CD8-positive, alpha-beta memory T cell (primary cell): Measurements from ENCODE around the gene QPCT. TPM values are rescaled to one million over a fixed set of nuclear protein-coding genes. Genes with fewer than 3 reads are reported as not detected.

Source experiments
- CTCF ChIA-PET: fragments of 350-600 bp; sonication (Branson Sonifier 250); formaldehyde crosslinking; loops from one replicate; lab custom pipeline; 2021; ENCODE audit warnings: antibody characterized with exemption; lab: Charles Lee
- POLR2A ChIA-PET: fragments of 350-600 bp; sonication (Branson Sonifier 250); formaldehyde crosslinking; loops from one replicate; lab custom pipeline; 2021; ENCODE audit warnings: antibody characterized with exemption; lab: Charles Lee
- DNase-seq, 5 donors: peaks; one replicate each; pipeline versions ENCODE4 v3.0.0 to v3.0.0-alpha.2; 2020 to 2022; ENCODE audit warnings: mixed read lengths in 1 of 5
- H3K27ac ChIP-seq: one replicate; pipeline ENCODE4 v1.7.0; 2013; ENCODE audit warnings: low read depth, mild to moderate bottlenecking, low read length, moderate library complexity
- H3K27me3 ChIP-seq: 2 replicates; pipeline ENCODE4 v1.7.0; 2013; ENCODE audit warnings: low read length, mild to moderate bottlenecking; ENCODE audit not compliant: insufficient read depth, poor library complexity, severe bottlenecking
- H3K36me3 ChIP-seq: 2 replicates; pipeline ENCODE4 v1.7.0; 2013; ENCODE audit warnings: mild to moderate bottlenecking, low read length, moderate library complexity; ENCODE audit not compliant: insufficient read depth
- H3K4me1 ChIP-seq: 2 replicates; pipeline ENCODE4 v1.7.0; 2013; ENCODE audit warnings: mild to moderate bottlenecking, low read length, moderate library complexity; ENCODE audit not compliant: insufficient read depth
- H3K4me3 ChIP-seq: 2 replicates; pipeline ENCODE4 v1.7.0; 2013; ENCODE audit warnings: mild to moderate bottlenecking, low read length
- H3K9me3 ChIP-seq: 2 replicates; pipeline ENCODE4 v1.7.0; 2013; ENCODE audit warnings: mild to moderate bottlenecking, low read length
- H3K27ac Mint-ChIP-seq, 8 donors: one replicate each; pipeline ENCODE4 v1.8.0; 2020 to 2021; ENCODE audit warnings: mixed read lengths in 8 of 8, mild to moderate bottlenecking in 6 of 8, inconsistent platforms in 3 of 8, moderate library complexity in 3 of 8
- H3K27me3 Mint-ChIP-seq, 2 donors: one replicate each; pipeline ENCODE4 v1.8.0; 2020 to 2021; ENCODE audit warnings: mixed read lengths in 2 of 2, mild to moderate bottlenecking in 1 of 2, moderate library complexity in 1 of 2
- H3K36me3 Mint-ChIP-seq, 3 donors: one replicate each; pipeline ENCODE4 v1.8.0; 2020 to 2021; ENCODE audit warnings: mixed read lengths in 3 of 3, inconsistent platforms in 1 of 3, mild to moderate bottlenecking in 1 of 3
- H3K4me1 Mint-ChIP-seq, 3 donors: one replicate each; pipeline ENCODE4 v1.8.0; 2020 to 2021; ENCODE audit warnings: mixed read lengths in 3 of 3, inconsistent platforms in 1 of 3, mild to moderate bottlenecking in 1 of 3
- H3K4me3 Mint-ChIP-seq, 7 donors: one replicate each; pipeline ENCODE4 v1.8.0; 2020 to 2021; ENCODE audit warnings: mixed read lengths in 7 of 7, mild to moderate bottlenecking in 6 of 7, moderate library complexity in 4 of 7, inconsistent platforms in 2 of 7
- H3K9me3 Mint-ChIP-seq, 5 donors: one replicate each; pipeline ENCODE4 v1.8.0; 2020 to 2022; ENCODE audit warnings: mixed read lengths in 5 of 5, mild to moderate bottlenecking in 3 of 5, moderate library complexity in 2 of 5, inconsistent platforms in 1 of 5
- polyA plus RNA-seq: library from polyadenylated mRNA; unstranded; fragments of 300-500 nt; fragmentation: Illumina TruSeq; gene quantifications from one replicate; pipeline ENCODE4 v1.2.3, GENCODE V29; 2021
- total RNA-seq, 2 experiments: library from RNA; stranded (reverse); gene quantifications; one replicate each; pipeline ENCODE4 v1.2.3, GENCODE V29; 2021

Gene QPCT
- total and polyA plus RNA-seq, 3 experiments from 2014 or later: 0.26 to 4.2 (median 3.9) TPM

DNA sequence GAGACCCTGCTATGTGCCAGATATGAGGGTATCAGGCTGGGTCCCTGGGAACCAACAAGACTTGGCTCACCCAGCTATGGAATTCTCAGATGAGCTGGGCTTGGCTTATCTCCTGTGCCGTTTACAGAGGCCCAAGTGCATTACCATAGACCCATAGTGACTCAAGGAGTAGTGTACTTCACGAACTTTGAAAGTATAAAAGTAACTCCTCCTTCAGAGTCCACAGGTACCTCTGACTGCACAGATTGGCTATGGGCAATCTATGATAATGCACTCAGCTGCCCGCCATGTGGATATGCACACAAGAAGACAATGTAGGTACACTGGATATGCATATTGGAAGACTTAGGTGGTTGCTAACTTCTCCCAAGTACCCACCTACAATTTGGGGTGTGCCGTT lies 78.4 kb downstream of the QPCT start:
- Mint-ChIP-seq H3K4me3 (no peak overlapping the region), H3K27ac (no peak overlapping the region), H3K36me3 (no peaks in the 10 kb centered on the region), H3K27me3 (no peaks in the 10 kb centered on the region), H3K4me1 (no peaks in the 10 kb centered on the region), H3K9me3 (no peaks in the 10 kb centered on the region)
- Histone ChIP-seq H3K36me3 (no peaks in the 10 kb centered on the region), H3K27ac (no peak overlapping the region), H3K9me3 (no peaks in the 10 kb centered on the region), H3K4me1 (no peaks in the 10 kb centered on the region), H3K27me3 (no peaks in the 10 kb centered on the region), H3K4me3 (no peak overlapping the region)
- ChIA-PET CTCF (interaction anchor here (1.0 to 2.0 kb wide), 2 partner anchors 9 to 410 kb away, joined by 5 to 6 read pairs; no protein-coding TSS in a partner anchor), POLR2A (no interaction called here)
- DNase-seq: no peak

Other genes with a start within 250 kb of the QPCT start
- 10 to 100 TPM; 36.0 to 39.8 TPM for gene EIF2AK2, start 187.7 kb upstream of the QPCT start, total RNA-seq
- 42.6 TPM for gene EIF2AK2, start 187.7 kb upstream of the QPCT start, polyA plus RNA-seq
- gene SULT6B1, start 156.0 kb upstream of the QPCT start, total RNA-seq: not detected
- not detected for gene SULT6B1, start 156.0 kb upstream of the QPCT start, polyA plus RNA-seq
- 10 to 100 TPM; 33.7 to 35.0 TPM for gene CEBPZOS, start 148.1 kb upstream of the QPCT start, total RNA-seq
- gene CEBPZOS, start 148.1 kb upstream of the QPCT start, polyA plus RNA-seq: 43.6 TPM
- gene CEBPZ, start 113.0 kb upstream of the QPCT start, total RNA-seq: 100 to 1,000 TPM; 100 to 104 TPM
- gene CEBPZ, start 113.0 kb upstream of the QPCT start, polyA plus RNA-seq: 31.1 TPM
- gene NDUFAF7, start 113.0 kb upstream of the QPCT start, total RNA-seq: 10 to 100 TPM; 20.3 to 20.4 TPM
- 6.8 TPM for gene NDUFAF7, start 113.0 kb upstream of the QPCT start, polyA plus RNA-seq
- 10 to 100 TPM; 38.3 to 38.4 TPM for gene PRKD3, start 19.8 kb upstream of the QPCT start, total RNA-seq
- 22.9 TPM for gene PRKD3, start 19.8 kb upstream of the QPCT start, polyA plus RNA-seq